Myocyte (in vitro differentiated cells): ENCODE measurements around the gene HSPA12A. TPM values are rescaled to one million over a fixed set of nuclear protein-coding genes. Genes with fewer than 3 reads are reported as not detected.

Experiments used
- DNase-seq: peaks from one replicate; pipeline ENCODE4 v3.0.0-alpha.2; 2012; ENCODE audit warnings: low read depth
- polyA plus RNA-seq: library from polyadenylated mRNA; unstranded; fragments of >200 nt; gene quantifications from one replicate; pipeline ENCODE4 v1.2.1, GENCODE V29; 2012; ENCODE audit warnings: missing spikeins
- total RNA-seq: library from RNA; depleted of rRNA; stranded (reverse); fragments of >200 nt; gene quantifications from 2 replicates; pipeline ENCODE4 v1.2.3, GENCODE V29; 2014

Gene HSPA12A, protein sequence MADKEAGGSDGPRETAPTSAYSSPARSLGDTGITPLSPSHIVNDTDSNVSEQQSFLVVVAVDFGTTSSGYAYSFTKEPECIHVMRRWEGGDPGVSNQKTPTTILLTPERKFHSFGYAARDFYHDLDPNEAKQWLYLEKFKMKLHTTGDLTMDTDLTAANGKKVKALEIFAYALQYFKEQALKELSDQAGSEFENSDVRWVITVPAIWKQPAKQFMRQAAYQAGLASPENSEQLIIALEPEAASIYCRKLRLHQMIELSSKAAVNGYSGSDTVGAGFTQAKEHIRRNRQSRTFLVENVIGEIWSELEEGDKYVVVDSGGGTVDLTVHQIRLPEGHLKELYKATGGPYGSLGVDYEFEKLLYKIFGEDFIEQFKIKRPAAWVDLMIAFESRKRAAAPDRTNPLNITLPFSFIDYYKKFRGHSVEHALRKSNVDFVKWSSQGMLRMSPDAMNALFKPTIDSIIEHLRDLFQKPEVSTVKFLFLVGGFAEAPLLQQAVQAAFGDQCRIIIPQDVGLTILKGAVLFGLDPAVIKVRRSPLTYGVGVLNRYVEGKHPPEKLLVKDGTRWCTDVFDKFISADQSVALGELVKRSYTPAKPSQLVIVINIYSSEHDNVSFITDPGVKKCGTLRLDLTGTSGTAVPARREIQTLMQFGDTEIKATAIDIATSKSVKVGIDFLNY
- 5.4 and 7.8 TPM in 2 replicates for total RNA-seq
- polyA plus RNA-seq: 18.6 TPM

DNA sequence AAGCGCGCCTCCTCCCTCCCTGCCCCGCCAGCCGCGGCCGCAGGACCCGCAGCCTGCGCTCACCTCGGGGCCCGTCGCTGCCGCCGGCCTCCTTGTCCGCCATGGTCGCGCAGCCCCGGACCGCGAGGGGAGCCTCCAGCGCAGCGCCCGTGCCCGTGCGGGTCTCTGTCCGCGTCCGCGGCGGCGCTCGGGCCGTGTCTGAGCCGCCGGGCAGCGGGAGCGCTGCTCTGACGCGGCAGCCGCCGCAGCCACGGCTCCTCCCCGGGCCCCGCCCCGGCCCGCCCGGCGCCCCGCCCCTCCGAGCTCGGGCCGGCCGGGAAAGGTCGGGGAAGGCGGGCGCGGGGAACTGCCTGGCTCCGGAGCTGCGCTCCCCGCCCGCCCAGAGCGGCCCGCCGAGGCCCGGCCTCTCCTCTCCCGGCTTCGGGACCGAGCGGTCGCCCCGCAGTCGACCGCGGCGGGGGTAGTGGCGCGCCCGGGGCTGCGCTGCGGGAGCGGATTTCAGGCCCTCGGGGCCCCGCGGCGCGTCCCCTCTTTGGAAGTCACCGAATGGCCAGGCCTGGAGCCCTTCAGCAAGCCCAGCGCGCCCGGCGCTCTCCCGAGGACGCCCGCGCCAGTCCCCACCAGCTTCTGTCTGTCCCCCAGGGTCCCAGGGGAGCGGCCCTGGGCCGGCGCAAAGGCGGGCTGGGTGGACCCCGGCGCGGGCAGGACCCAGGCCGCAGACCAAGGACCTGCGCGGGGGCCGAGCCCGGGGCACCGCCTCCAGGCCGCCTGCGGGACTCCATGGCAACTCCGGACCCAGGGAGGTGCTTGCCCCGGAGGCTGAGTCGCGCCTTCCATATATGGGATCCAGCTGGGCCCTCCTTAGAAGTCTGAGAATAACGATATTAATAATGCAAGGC is at the start of gene HSPA12A:
HSPA12A (minus strand) TSS at position 200 of the 899 bp plus-strand sequence; CDS start at position 103, 97 bp downstream.
- peak; percentile 96 for DNase-seq

DNA sequence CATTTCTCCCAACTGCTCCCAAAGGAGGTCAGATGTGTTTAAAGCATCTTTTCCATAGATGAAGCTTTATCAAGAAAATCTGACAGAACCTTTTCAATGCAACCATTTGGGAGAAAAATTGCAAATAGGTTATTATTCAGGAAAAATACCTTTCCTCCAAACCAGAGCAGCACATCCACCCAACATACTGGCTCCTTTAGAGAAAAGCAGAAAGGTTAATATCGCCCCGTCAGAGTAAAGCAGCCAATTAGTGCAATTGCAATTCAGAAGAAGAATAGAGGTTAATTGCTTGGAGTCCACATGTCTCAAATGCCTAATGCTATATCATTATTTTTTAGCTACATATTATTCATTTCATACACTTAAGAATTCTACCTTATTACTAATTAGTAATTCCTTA is 48.9 kb upstream of the HSPA12A start:
- DNase-seq: no peak

GRCh38 chr10:116787893-116788665 is 45.7 kb upstream of the HSPA12A start:
- peak; percentile 69 for DNase-seq

GRCh38 chr10:116787053-116787659 is 44.8 kb upstream of the HSPA12A start:
- no peak for DNase-seq

DNA sequence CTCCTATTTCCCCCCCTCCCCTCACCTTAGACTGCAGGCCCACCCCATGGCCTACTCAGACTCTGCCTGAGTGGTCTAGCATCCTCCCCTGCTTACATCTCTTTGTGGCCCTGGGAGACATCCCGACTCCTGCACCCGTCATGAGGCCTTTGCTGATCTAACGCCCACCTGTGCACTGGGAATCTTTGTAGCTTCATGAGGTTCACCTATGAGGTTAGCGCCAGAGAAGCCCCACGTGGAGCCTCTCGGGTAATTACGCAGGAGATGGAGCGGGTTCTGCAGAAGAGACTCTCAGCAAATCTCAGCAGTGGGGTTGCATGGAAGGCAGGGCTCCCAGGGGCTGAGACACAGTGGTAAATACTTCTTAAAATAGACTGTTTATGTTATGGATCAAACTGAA is 43.5 kb upstream of the HSPA12A start:
- DNase-seq: no peak

DNA sequence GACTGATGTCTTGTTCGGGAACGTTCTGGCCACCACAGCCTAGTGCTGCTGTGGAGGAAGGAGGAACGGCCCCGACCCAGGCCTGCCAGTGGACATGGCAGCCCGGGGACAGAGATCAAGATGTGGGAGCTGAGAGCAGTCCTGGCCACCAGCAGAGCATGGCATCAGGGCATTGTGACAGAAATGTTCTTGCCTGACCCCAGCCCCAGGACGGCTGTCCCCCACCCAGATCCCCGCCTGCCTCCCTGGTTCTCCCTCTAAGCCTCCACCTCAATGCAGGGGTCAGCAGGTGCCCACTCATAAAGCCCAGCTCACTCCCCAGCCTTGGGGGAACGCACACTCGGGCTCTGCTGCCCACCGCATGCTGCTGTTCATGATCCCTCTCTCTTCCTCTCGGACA is 42.9 kb upstream of the HSPA12A start:
- DNase-seq: no peak

GRCh38 chr10:116784651-116785050 is 42.3 kb upstream of the HSPA12A start:
- DNase-seq: no peak

GRCh38 chr10:116784035-116784434 is 41.7 kb upstream of the HSPA12A start:
- no peak for DNase-seq

GRCh38 chr10:116783011-116783655 is 40.8 kb upstream of the HSPA12A start:
- peak; percentile 51 for DNase-seq

DNA sequence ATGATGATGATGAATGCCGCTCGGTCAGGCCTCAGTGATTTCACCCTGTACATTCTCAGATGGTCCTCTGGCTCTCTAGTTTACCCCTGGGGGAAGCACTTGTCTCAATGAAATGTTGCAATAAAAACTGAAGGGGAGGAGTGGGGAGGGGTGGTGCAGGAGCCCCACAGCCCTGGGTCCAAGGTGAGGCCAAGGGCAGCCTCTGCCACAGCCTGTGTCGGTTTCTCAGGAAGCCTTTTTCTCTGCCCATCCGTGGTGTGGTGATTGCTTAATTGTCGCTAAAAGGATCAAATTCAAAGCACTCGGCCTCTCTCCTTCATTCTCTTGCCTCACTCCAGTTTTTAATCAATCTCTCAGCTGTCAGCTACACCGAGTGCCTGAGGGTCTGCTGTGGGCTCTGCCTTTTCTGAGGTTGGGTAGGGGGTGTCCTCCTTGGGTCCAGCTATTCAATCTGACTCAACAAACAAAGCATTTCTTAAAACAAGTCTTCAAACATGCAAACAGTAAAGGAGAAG is 39.1 kb upstream of the HSPA12A start:
- DNase-seq: no peak

DNA sequence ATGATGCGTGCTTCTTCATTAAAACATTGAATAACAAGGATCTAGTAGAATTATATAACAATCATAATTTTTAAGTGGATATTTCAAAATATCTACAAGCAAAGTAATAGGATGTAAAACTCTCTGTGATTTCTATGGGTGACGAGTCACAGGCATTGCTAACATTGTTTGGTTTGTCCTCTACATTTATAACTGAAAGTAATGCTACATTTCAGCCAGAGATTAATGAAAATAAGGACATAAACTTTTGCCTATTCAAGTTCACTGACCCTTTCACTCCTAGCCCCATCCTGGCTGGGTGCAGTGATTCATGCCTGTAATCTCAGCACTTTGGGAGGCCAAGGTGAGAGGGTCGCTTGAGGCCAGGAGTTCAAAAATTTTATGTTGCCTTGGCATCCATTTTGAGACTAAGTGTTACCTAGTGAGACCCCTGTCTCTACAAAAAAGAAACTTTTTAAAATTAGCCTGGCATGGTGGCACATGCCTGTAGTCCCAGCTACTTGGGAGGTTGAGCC is 38.4 kb upstream of the HSPA12A start:
- DNase-seq: no peak

DNA sequence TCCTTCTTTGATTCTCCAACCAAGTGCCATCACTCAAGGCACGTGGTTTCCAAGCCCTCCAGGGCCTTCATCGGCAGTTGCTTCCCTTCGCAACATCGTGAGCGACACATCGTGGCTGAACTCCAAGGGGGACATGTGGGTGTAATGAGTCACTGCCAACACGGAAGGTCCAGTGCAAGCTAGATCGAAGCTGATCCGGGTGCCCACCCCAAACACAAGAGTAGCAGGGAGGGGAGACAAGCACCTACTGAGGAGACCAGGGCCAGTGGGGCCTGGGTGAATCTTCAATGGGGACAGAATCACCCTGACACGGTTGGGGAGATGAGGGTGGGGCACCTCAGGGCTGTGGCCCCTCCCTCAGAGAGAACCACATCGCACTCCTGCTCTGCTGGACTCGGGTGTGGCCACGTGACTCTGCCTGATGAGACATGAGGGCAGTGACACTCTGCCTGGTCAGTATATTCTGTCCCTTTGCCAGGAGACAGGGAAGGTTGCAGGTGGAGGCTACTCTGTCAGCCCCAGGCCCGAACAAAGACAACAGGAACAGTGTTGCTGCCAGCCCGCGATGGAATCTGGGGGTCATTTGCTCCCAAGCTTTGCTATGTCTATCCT is 36.8 kb upstream of the HSPA12A start:
- no peak for DNase-seq

- DNase-seq: no peak
Observed at GRCh38 chr10:116777006-116777405, 34.6 kb upstream of the HSPA12A start.

DNA sequence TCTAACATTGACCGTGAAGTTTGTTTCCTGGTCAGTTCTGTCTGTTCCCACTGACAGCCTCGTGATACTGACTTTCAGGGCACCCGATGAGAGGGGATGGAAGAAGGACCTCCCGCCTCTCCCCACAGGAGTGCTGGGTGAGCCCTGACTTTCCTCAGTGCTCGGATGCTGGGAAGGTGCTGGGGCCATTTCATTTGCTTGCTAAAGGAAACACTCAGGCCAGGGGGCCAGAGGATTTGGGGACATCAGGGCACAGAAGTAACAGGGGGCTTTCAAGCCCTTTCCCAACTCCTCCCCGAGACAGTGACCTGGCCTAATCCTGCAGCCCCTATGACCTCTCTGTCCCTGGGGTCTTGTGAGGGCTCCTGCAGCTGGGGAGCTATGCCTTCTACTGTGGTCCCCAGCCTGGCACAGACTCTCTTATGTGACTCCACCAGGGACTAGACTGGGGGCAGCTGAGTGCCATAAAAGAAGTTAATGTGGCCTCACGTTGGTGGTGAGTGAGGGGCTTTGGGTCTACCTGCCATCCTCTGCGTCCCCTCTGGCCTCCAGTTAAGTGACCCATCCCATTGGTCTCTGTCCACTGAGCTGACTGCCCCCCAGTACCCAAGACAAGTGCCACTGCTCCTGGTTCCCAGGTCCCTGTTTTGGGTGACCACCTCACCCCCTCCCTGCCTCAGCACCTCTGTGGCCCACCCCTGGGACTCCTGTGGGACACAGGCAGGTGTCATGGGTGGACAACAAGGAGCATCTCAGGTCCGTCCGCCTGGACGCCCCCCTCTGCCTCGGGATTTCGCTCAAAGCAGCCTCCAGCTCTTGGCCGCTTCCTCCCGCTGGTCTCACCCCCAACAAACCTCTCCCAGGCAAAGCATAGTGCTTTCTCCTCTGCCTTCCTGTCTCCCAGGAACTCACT is 33.4 kb upstream of the HSPA12A start:
- no peak for DNase-seq

DNA sequence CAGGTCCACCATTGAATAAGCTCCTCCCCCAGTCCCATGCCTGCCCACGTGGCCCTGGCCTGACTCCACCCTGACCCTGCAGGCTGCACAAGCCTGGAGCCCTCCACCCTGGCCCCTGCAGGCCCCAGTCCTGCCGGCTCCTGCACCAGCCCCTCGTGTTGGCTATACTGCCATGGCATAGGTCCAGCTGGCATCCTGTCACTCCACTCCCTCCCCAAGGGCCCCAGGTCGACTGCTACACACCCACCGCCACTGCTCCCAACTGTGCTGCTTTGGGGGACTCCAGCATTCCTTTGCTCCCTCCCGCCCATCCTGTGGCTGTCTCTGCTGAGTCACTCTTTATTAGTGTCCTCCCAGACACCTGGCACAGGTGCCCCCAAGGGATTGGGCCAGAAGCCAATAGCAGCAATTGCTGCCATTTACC is 32.4 kb upstream of the HSPA12A start:
- no peak for DNase-seq

DNA sequence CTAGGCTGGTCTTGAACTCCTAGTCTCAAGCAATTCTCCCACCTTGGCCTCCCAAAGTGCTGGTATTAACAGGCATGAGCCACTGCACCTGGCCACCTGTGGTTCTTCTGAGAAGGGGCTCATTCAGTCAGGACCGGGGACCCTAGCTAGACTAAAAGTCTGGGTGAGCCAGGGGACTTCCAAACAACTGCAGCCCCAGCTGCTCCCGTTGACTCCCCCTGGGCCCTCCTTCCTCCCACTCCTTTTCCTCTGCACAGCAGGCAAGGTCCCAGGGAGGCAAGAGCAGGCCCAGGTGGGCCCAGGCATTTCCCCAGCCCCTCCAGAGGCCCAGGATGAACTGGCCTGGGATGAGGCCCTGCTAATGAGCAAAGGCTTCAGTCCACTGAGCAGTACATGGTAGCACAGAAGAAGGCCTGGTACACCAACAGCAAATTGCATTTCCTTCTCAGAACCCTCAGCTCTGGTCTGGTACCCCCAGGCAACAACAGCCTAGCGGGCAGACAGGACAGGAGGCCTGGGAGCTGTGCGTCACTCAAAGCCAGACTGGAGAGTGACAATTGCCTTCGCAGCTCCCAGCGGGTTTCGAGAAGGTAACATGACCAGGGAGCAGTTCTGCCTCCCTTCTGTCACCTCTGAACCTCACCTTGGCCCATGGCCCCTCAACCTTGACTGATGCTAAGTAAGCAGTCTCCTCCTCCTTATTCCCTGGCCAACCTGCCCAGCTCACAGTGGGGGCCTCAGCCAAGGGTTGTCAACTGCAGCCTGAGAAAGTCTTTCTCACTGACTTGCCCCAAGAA is 30.7 kb upstream of the HSPA12A start:
- no peak for DNase-seq
